Measurements from ENCODE around the gene CD300C.
A peak's percentile ranks its signal among the peaks of the same experiment; 100 is the strongest.

The CD300C gene

GRCh38 chr17:74497471-74497870 is 48.4 kb downstream of the CD300C start:
- peaks cover 3% of the 10 kb centered on the region for H3K4me1 Mint-ChIP-seq (ENCODE audit: low read depth)
- no peak for DNase-seq (ENCODE audit: low spot score)
- H3K27ac Mint-ChIP-seq: no peak overlapping the region
- peaks cover 7% of the 10 kb centered on the region for H3K27me3 Mint-ChIP-seq (ENCODE audit: low read depth)
- no peaks in the 10 kb centered on the region for H3K36me3 Mint-ChIP-seq (ENCODE audit: low read depth)
- no peak overlapping the region for H3K4me3 Mint-ChIP-seq
- no peaks in the 10 kb centered on the region for H3K9me3 Mint-ChIP-seq

- Mint-ChIP-seq H3K36me3 (ENCODE audit: low read depth) (peaks cover 7% of the 10 kb centered on the region), H3K9me3 (no peaks in the 10 kb centered on the region), H3K27me3 (ENCODE audit: low read depth) (peaks cover 7% of the 10 kb centered on the region), H3K4me1 (ENCODE audit: low read depth) (peaks cover 12% of the 10 kb centered on the region), H3K27ac (no peak overlapping the region), H3K4me3 (no peak overlapping the region)
- DNase-seq (ENCODE audit: low spot score): peak; percentile 52
These were observed 52.5 kb downstream of the CD300C start for GRCh38 chr17:74493331-74493833.

GRCh38 chr17:74491626-74492025 is 54.3 kb downstream of the CD300C start:
- no peak overlapping the region for H3K4me3 Mint-ChIP-seq
- H3K4me1 Mint-ChIP-seq (ENCODE audit: low read depth): peaks cover 14% of the 10 kb centered on the region
- peaks cover 3% of the 10 kb centered on the region for H3K9me3 Mint-ChIP-seq
- H3K36me3 Mint-ChIP-seq (ENCODE audit: low read depth): peaks cover 16% of the 10 kb centered on the region
- DNase-seq (ENCODE audit: low spot score): no peak
- no peak overlapping the region for H3K27ac Mint-ChIP-seq
- peaks cover 5% of the 10 kb centered on the region for H3K27me3 Mint-ChIP-seq (ENCODE audit: low read depth)

Measured in T-helper 2 cell treated with Interferon-gamma antibody and Interleukin-4, amounts not matched to agents 5 μg/mL and 100 μg/mL, for 36 hours (primary cell).